ENCODE results near the gene CLEC16A. TPM values are rescaled to one million over a fixed set of nuclear protein-coding genes. Genes with fewer than 3 reads are reported as not detected.

The CLEC16A gene
- total RNA-seq, 2 donors from 2014 or later: 46.6 to 47.6 TPM

GRCh38 chr16:11183035-11183812, 238.9 kb downstream of the CLEC16A start:
- ATAC-seq (ENCODE audit: insufficient number of reproducible peaks, low FRiP score, low read depth): no peak
- Histone ChIP-seq H3K9me3 (no peaks in the 10 kb centered on the region), H3K4me1 (ENCODE audit: control insufficient read depth in 1 of 2, low read depth in 2 of 2) (peaks cover 19 to 46% of the 10 kb centered on the region in 2 donors), H3K27me3 (replicated peaks; ENCODE audit: insufficient read depth) (no peaks in the 10 kb centered on the region), H3K4me3 (no peak overlapping the region), H3K36me3 (no peaks in the 10 kb centered on the region), H3K27ac (no peak overlapping the region)
- TF ChIP-seq CTCF (IDR thresholded peaks at IDR 0.05): no peak
- no peak for DNase-seq (ENCODE audit: low spot score)

- H3K27me3 ChIP-seq (replicated peaks; ENCODE audit: insufficient read depth): no peaks in the 10 kb centered on the region
- DNase-seq (ENCODE audit: low spot score) (no peak), ATAC-seq (ENCODE audit: insufficient number of reproducible peaks, low FRiP score, low read depth) (no peak)
- H3K27ac ChIP-seq: no peak overlapping the region
- H3K4me3 ChIP-seq: no peak overlapping the region
- TF ChIP-seq CTCF (IDR thresholded peaks at IDR 0.05): no peak
- no peaks in the 10 kb centered on the region for H3K9me3 ChIP-seq
- H3K4me1 ChIP-seq (ENCODE audit: control insufficient read depth in 1 of 2, low read depth in 2 of 2): peaks cover 19 to 45% of the 10 kb centered on the region in 2 donors
- H3K36me3 ChIP-seq: no peaks in the 10 kb centered on the region
Observed at GRCh38 chr16:11183951-11184350, 239.6 kb downstream of the CLEC16A start.

GRCh38 chr16:11187522-11188023, 243.2 kb downstream of the CLEC16A start:
- Histone ChIP-seq H3K27ac (no peak overlapping the region), H3K27me3 (replicated peaks; ENCODE audit: insufficient read depth) (no peaks in the 10 kb centered on the region), H3K36me3 (no peaks in the 10 kb centered on the region), H3K4me3 (no peak overlapping the region), H3K4me1 (ENCODE audit: control insufficient read depth in 1 of 2, low read depth in 2 of 2) (peaks cover 9 to 32% of the 10 kb centered on the region in 2 donors), H3K9me3 (no peaks in the 10 kb centered on the region)
- DNase-seq (ENCODE audit: low spot score) (no peak), ATAC-seq (ENCODE audit: insufficient number of reproducible peaks, low FRiP score, low read depth) (no peak)
- TF ChIP-seq CTCF (IDR thresholded peaks at IDR 0.05): no peak

GRCh38 chr16:11188801-11189740, 244.7 kb downstream of the CLEC16A start:
- TF ChIP-seq CTCF (IDR thresholded peaks at IDR 0.05): no peak
- peaks cover 9 to 29% of the 10 kb centered on the region in 2 donors for H3K4me1 ChIP-seq (ENCODE audit: control insufficient read depth in 1 of 2, low read depth in 2 of 2)
- ATAC-seq (ENCODE audit: insufficient number of reproducible peaks, low FRiP score, low read depth): no peak
- no peaks in the 10 kb centered on the region for H3K36me3 ChIP-seq
- no peaks in the 10 kb centered on the region for H3K9me3 ChIP-seq
- DNase-seq (ENCODE audit: low spot score): no peak
- H3K27ac ChIP-seq: no peak overlapping the region
- peak overlapping the region; percentile 31 for H3K4me3 ChIP-seq
- H3K27me3 ChIP-seq (replicated peaks; ENCODE audit: insufficient read depth): no peaks in the 10 kb centered on the region
